Measurements from ENCODE around the gene PECR.

DNA sequence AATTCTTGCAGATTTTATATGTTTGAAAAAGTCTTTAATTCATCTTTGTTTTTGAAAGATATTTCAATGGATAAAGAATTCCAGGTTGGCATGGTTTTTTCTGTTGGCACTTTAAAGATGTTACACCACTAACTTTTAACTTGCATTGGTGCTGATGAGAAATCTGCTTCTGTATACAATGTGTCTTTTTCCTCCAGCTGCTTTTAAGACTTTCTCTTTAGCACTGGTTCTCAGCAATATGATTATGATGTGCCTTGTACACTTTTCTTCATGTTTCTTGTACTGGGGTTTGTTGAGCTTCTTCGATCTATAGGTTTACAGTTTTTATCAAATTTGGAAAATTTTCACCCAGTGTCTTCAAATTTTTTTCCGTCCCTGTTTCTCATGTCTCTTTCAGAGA is 29.2 kb downstream of the PECR start:
- TF ChIP-seq, protein P1, sequence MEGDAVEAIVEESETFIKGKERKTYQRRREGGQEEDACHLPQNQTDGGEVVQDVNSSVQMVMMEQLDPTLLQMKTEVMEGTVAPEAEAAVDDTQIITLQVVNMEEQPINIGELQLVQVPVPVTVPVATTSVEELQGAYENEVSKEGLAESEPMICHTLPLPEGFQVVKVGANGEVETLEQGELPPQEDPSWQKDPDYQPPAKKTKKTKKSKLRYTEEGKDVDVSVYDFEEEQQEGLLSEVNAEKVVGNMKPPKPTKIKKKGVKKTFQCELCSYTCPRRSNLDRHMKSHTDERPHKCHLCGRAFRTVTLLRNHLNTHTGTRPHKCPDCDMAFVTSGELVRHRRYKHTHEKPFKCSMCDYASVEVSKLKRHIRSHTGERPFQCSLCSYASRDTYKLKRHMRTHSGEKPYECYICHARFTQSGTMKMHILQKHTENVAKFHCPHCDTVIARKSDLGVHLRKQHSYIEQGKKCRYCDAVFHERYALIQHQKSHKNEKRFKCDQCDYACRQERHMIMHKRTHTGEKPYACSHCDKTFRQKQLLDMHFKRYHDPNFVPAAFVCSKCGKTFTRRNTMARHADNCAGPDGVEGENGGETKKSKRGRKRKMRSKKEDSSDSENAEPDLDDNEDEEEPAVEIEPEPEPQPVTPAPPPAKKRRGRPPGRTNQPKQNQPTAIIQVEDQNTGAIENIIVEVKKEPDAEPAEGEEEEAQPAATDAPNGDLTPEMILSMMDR (conservative IDR thresholded peaks at IDR 0.05) = no peak
- TF ChIP-seq ZFX (IDR thresholded peaks at IDR 0.05) = no peak

Measured in C4-2B (cell line).